ENCODE results near the gene MPP3.

DNA sequence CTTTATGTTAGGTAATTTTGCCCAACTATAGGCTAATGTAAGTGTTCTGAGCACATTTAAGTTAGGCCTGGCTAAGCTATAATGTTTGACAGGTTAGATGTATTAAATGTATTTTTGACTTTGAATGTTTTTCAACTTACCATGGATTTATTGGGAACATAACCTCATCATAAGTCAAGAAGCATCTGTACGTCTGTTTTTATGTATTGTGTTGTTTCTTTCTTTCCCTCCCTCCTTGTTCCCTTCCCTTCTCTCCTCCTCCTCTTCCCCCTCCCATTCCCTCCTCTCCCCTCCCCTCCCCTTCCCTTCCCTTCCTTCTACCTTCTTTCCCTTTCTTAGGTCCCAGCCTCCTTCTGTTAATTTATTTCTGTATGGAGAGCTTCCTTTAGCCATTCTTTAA lies 43.5 kb downstream of the MPP3 start:
- TF ChIP-seq POLR2A (IDR thresholded peaks at IDR 0.05) = no peak
- TF ChIP-seq, protein P1, sequence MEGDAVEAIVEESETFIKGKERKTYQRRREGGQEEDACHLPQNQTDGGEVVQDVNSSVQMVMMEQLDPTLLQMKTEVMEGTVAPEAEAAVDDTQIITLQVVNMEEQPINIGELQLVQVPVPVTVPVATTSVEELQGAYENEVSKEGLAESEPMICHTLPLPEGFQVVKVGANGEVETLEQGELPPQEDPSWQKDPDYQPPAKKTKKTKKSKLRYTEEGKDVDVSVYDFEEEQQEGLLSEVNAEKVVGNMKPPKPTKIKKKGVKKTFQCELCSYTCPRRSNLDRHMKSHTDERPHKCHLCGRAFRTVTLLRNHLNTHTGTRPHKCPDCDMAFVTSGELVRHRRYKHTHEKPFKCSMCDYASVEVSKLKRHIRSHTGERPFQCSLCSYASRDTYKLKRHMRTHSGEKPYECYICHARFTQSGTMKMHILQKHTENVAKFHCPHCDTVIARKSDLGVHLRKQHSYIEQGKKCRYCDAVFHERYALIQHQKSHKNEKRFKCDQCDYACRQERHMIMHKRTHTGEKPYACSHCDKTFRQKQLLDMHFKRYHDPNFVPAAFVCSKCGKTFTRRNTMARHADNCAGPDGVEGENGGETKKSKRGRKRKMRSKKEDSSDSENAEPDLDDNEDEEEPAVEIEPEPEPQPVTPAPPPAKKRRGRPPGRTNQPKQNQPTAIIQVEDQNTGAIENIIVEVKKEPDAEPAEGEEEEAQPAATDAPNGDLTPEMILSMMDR (IDR thresholded peaks at IDR 0.05) = no peak

Measured in upper lobe of left lung (tissue), 4 donors.